Stimulated activated CD4-positive, alpha-beta T cell treated with anti-CD3 and anti-CD28 coated beads, TNF-alpha, amount 100 ng/mL, for 4 hours (primary cell): ENCODE results near the gene FOXS1.
A peak's percentile ranks its signal among the peaks of the same experiment; 100 is the strongest.
"Not testable (repeated sequence)": the region's sequence is repeated elsewhere in the genome, so short reads cannot be mapped to it uniquely, and the experiment has no call there.

Experiments
- DNase-seq, 3 experiments: peaks; one replicate each; pipeline ENCODE4 v3.0.0-alpha.2; 2020; ENCODE audit warnings: low read depth in 3 of 3

Gene FOXS1

GRCh38 chr20:31823360-31824124 is 21.9 kb downstream of the FOXS1 start:
- no peak for DNase-seq

GRCh38 chr20:31822421-31823330 is 22.7 kb downstream of the FOXS1 start:
- peak; percentile 49 to 73 (median 61) for DNase-seq

DNA sequence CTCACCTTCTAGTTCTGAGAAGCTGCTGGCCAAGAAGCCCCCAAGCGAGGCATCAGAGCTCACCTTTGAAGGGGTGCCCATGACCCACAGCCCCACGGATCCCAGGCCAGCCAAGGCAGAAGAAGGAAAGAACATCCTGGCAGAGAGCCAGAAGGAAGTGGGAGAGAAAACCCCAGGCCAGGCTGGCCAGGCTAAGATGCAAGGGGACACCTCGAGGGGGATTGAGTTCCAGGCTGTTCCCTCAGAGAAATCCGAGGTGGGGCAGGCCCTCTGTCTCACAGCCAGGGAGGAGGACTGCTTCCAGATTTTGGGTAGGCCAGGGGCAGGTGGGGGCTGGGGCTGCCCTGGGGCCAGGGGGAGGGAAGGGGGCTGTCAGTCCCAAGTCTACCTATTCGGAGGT is 24.0 kb downstream of the FOXS1 start:
- DNase-seq: no peak

GRCh38 chr20:31820228-31820627 is 25.2 kb downstream of the FOXS1 start:
- DNase-seq: no peak

- no peak for DNase-seq
Observed at GRCh38 chr20:31819083-31819784, 26.2 kb downstream of the FOXS1 start, which contains the start of gene MYLK2. MYLK2 (plus strand) TSS chr20:31819356; CDS start chr20:31819581, 225 bp downstream.

DNA sequence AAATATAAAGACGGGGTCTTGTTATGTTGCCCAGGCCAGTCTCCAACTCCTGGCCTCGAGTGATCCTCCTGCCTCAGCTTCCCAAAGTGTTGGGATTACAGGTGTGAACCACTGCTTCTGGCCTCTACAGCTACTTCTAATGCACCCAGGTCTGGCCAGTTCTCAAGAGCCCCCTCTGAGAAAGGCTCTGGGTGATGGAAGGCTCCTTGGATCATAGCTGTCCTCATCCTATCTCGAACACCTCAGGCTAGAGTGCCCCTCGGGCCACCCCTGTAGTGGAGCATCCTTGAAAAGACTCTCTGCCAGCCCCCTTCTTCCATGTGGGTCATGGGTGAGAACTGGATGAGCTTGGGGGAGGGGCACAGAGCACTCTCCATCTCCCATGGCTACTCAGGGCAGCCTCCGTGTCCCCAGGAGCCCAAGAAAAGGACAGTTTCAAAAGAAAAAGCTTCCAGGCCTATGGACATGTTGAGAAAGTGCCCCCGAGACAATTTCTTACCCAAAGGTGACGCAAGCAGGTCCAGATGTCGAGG is 27.0 kb downstream of the FOXS1 start:
- no peak for DNase-seq

GRCh38 chr20:31817461-31817860 is 27.9 kb downstream of the FOXS1 start:
- no peak for DNase-seq

DNA sequence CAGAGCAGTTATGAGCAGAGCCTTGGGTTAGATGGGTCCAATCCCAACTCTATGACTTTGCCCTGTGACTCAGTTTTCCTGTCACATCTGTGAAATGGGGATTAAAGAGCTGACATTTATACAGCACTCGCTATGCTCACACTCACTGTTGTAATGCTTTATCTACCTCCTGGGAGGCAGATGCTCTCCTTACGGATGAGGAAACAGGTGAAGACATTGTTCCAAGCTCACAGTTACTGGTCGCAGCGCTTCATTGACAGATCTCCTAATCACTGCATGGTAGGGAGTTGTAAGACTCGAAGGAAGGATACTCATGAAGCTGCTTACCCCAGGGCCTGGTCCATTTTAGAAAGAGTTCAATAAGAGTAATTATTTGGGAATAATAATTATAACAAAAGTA is 29.2 kb downstream of the FOXS1 start:
- DNase-seq: no peak

- no peak for DNase-seq
Observed at GRCh38 chr20:31815408-31816188, 29.8 kb downstream of the FOXS1 start.

DNA sequence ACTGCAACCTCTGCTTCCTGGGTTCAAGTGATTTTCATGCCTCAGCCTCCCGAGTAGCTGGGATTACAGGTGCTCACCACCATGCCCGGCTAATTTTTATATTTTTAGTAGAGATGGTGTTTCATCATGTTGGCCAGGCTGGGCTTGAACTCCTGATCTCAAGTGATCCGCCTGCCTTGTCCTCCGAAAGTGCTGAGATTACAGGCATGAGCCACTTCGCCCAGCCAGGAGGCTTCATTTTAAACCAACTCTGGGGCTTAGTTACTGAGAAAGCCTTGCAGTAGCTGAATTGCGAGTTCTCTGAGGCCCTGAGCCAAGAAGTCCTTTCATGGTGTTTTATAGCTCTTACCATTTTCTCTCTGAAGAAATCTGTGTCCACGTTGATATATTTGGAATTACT is 31.3 kb downstream of the FOXS1 start:
- DNase-seq: not testable (repeated sequence)

GRCh38 chr20:31813611-31814010 is 31.8 kb downstream of the FOXS1 start:
- no peak for DNase-seq

DNA sequence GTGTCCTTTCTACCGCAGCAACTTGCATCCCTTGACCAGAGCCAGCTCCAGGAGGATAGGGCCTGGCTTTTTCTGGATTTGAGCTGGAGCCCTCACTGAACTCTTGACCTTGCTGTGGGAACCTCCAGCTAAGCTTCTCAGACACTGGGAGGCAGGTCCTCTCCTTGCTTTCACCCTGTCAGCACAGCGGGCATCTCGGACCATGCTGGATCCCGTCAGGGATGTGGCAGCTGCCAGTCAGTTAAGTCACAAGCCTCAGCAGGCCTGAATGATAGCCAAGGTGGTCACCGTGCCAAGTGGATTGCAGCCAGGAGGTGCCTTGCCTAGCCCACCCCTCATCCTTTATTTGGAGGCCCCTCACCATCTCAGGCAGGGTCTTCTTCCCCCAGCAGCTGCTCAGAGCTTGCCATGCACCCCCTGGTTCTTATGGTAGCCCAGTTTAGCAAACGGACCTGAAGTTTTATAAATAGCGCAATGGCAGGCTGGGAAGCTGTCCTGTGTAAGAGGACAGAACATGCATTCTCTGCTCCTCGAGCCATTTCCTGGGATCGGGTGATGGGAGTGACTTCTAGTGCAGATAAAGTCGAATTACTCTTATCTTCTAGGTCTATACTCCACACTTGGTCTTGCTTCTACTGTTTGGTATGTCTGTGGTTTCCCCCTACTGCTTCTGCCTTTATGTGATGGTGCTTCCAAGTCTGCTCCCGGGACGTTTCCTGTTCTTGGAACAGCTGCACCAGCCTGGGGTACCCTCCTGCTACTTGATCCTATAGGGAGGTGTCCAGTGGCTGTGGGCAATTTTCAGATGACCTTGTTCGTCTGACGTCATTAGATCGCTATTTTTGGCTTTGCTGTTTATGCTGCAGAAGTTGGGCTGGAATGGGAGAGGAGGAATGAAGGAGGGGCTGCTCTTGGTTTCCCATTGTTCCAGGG is 33.3 kb downstream of the FOXS1 start:
- DNase-seq: no peak

GRCh38 chr20:31811198-31811597 is 34.2 kb downstream of the FOXS1 start:
- DNase-seq: no peak

- DNase-seq: no peak
Observed at GRCh38 chr20:31809661-31810060, 35.7 kb downstream of the FOXS1 start.

DNA sequence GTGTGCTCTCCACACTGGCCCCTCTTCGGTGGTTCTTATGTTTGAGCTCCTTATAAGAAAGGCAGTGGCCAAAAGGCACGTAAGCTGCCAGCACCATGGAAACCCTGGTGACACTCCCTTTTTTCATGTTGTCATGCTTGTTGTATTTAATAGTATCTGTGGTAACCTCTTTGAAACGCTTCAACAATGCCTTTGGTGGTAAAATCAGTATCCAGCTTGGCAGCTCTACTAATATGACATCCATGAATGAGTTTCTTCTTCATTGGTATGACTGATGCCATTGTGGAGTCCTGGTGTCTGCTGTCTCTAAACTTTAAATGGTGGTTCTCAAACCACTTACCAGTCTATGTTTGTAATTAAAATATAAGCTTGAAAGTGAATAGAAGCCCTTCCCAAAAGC is 36.9 kb downstream of the FOXS1 start:
- DNase-seq: no peak

DNA sequence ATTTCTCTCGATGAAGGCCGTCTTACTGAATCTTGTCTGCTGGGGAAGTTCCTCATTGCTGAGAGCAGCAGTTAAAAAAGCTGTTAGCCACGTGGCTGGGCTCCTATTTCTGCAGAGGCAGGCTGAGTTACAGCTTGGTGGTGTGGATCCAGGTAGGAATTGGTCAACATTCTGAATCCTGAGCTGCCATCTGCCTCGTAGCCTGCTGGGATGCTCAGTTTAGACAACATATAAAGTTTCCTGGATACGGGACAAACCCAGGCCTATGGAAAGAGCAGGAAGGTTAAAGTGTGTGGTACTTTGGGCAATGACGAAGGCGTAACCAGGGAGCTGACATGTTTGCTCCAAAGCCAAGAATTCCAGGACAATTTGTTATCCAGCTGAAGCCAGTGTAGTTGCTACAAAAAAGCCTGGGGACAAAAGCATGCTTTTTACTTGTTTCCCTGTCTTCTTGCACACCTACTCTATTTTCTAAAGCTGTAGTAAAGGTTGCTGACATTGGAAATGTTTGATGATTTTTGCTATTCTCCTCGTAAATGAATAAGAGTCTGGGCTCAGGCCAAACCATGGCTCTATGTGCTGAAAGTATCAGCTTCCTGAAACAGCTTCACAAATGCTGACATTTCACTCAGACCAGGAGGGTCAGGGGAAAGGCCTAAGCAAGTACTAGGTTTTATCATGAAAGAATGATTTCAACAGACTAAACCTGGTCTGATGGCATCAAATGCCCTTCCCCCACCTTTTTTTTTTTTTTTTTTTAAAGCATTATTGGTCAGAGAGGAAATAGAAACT is 38.6 kb downstream of the FOXS1 start:
- no peak for DNase-seq

DNA sequence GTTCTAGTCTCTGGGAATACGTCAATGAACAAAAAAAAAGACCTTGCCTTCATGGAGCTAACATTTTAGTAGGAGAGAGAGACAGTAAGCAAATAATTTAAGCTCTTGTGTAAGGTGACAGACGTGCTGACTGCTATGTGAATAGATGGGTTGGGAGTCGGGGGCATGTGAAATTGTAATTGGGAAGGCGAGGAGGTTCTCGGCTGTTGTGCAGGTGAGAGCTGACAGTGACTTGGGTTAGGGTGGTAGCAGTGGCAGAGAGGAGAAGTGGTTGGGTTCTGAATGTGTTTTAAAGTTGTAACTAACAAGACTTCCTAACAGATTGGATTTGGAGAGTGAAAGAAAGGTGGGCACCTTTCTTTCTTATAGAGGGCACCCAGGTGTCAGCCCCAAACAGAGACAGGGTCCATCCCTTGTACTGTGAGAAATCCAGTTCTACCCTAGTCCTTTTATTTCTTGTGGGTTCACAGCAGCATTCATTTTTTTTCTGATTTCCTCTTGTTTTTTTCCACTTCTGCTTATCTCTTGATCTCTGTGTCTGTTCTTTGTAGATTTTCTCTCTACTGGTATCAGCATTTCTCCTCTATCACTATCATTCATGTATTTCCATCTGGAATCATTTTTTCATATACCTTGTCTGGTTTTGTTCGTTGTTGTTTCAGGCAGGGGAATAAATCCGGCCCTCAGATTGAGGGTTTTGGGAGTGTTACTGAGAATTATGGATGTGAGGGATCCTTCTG is 41.7 kb downstream of the FOXS1 start:
- no peak for DNase-seq

GRCh38 chr20:31801508-31801907 is 43.9 kb downstream of the FOXS1 start:
- DNase-seq: no peak
